ENCODE results near the gene HCRTR1. TPM values are rescaled to one million over a fixed set of nuclear protein-coding genes. Genes with fewer than 3 reads are reported as not detected.

HCRTR1 gene
- total and polyA plus RNA-seq, 10 of the 15 experiments (the other 5 are each of a cell fraction or from before 2014, with no cell fraction given): not detected

DNA sequence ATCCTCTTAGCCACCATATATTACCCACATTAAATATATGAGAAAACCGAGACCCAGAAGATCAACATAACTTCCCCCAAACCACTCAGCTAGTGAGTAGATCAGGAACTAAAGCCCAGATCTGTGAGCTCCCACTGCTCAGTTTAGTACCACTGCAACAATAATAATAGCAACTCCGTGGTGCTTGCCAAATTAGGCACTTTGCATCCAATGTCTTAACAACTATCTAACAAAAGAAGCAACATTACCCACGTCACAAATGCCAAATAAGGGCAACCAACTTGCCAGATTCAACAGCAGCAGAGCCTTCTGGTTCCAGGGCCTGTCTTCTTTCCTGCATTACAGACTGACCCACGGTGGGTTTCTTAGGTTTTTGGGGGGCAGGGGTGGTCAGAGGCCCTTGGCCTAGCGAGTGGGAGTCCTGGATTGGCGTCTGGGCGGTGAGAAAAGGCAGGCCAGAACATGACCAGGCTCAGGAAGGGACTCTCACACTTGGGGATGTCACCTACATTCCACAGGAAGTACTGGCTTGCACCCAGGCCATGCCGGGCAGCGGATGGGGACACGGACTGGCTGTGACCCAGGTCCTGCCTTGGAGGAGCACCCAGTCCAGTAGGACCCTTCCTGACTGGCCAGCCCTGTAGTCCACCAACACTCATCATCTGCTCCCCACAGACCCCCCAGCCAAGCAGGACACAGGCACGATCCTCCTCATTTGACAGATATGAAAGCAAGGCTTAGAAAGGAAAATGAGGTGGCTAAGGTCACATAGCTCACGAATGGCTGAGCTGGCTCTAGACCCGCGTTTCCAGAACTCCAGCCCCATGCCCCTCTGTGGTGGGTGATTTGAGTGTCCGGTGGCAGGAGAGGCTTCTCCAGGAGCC is 4.6 kb downstream of the HCRTR1 start:
- ChIA-PET RAD21 (ENCODE audit: unreplicated experiment) (no interaction called here), POLR2A (no interaction called here), SMC1A (ENCODE audit: uncharacterized antibody, unreplicated experiment) (interaction anchor here (1.9 kb wide), 1 partner anchor 25 kb away, joined by 4 read pairs; no protein-coding TSS in a partner anchor), CTCF (interaction anchor here (0.6 to 1.3 kb wide), 3 partner anchors 29 to 200 kb away, joined by 3 to 4 read pairs (median 3); no protein-coding TSS in a partner anchor)
- FAIRE-seq (no peak), ATAC-seq (no peak), DNase-seq (ENCODE audit: low read depth, low spot score) (no peak)
- Histone ChIP-seq H4K20me1 (ENCODE audit: control insufficient read depth, insufficient read depth) (no peaks in the 10 kb centered on the region), H3K9ac (ENCODE audit: control insufficient read depth, insufficient read depth, low read length) (no peak overlapping the region), H3K4me2 (ENCODE audit: control insufficient read depth, insufficient read depth) (no peak overlapping the region), H3K27me3 (replicated peaks in 1 of 2; ENCODE audit: control insufficient read depth in 2 of 2, insufficient read depth in 2 of 2, low read length in 1 of 2) (no peaks in the 10 kb centered on the region; a peak in 1 of 4 replicates), H3K27ac (ENCODE audit: control insufficient read depth, insufficient read depth) (no peak overlapping the region), H3K4me3 (no peak overlapping the region), H3K9me3 (replicated peaks; ENCODE audit: control insufficient read depth, insufficient read depth, low read length) (no peaks in the 10 kb centered on the region), H3K79me2 (ENCODE audit: control insufficient read depth, insufficient read depth, low read length) (no peaks in the 10 kb centered on the region), H3K36me3 (ENCODE audit: control insufficient read depth in 2 of 2, insufficient read depth in 2 of 2, low read length in 1 of 2) (peaks cover 3% of the 10 kb centered on the region in 2 experiments; a peak in 3 of 4 replicates), H2AFZ (ENCODE audit: control insufficient read depth, low read depth, low read length) (no peak overlapping the region), H3K4me1 (ENCODE audit: control insufficient read depth, insufficient read depth, low read length) (no peaks in the 10 kb centered on the region; the same call in none of the 2 replicates)
- BruUV-seq (replicated peaks): no TSS peak
- intact Hi-C loops (cut with micrococcal nuclease; ENCODE audit: unreplicated experiment): no loop called here
- 0 out of 4 replicates have a peak, but pooled peaks have one; percentile 9 to 45 for TF ChIP-seq SRF (IDR thresholded peaks at IDR 0.05; ENCODE audit: low read depth in 2 of 2, low read length in 2 of 2)
- no peak for TF ChIP-seq MTA2 (IDR thresholded peaks at IDR 0.05; ENCODE audit: low read depth)
- WGBS (ENCODE audit: insufficient coverage, insufficient replicate concordance, low lambda C conversion rate, missing lambda C conversion rate): 54% methylated on average over 15 of the region's 15 CpGs
- in situ Hi-C loops (cut with MboI): no loop called here

DNA sequence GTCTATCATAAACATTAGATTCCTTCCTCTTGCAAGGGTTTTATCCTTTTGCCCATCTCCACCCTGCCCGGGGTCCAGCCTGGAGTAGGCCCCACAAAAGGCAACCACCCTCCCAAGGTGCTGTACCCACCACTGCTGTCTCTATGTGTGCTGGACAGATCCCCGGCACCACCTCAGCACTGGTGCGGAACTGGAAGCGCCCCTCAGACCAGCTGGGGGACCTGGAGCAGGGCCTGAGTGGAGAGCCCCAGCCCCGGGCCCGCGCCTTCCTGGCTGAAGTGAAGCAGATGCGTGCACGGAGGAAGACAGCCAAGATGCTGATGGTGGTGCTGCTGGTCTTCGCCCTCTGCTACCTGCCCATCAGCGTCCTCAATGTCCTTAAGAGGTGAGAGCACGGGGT is 5.9 kb downstream of the HCRTR1 start:
- H2AFZ ChIP-seq (ENCODE audit: control insufficient read depth, low read depth, low read length): no peak overlapping the region
- no peaks in the 10 kb centered on the region for H4K20me1 ChIP-seq (ENCODE audit: control insufficient read depth, insufficient read depth)
- H3K36me3 ChIP-seq (ENCODE audit: control insufficient read depth in 2 of 2, insufficient read depth in 2 of 2, low read length in 1 of 2): peaks cover 12% of the 10 kb centered on the region in 2 experiments; a peak in 3 of 4 replicates
- in situ Hi-C loops (cut with MboI) (no loop called here), intact Hi-C loops (cut with micrococcal nuclease; ENCODE audit: unreplicated experiment) (no loop called here)
- H3K79me2 ChIP-seq (ENCODE audit: control insufficient read depth, insufficient read depth, low read length): no peaks in the 10 kb centered on the region
- H3K27ac ChIP-seq (ENCODE audit: control insufficient read depth, insufficient read depth): no peak overlapping the region
- H3K4me1 ChIP-seq (ENCODE audit: control insufficient read depth, insufficient read depth, low read length): no peaks in the 10 kb centered on the region; the same call in none of the 2 replicates
- ChIA-PET CTCF (interaction anchor here (0.8 to 1.0 kb wide), 2 partner anchors 11 to 166 kb away, joined by 3 to 4 read pairs; no protein-coding TSS in a partner anchor), RAD21 (ENCODE audit: unreplicated experiment) (no interaction called here), SMC1A (ENCODE audit: uncharacterized antibody, unreplicated experiment) (interaction anchor here (1.0 kb wide), 1 partner anchor 14 kb away, joined by 3 read pairs; no protein-coding TSS in a partner anchor), POLR2A (no interaction called here)
- TF ChIP-seq CHD4 (IDR thresholded peaks at IDR 0.05) (no peak), NR2F1 (conservative IDR thresholded peaks at IDR 0.05) (no peak), POLR2A (IDR thresholded peaks at IDR 0.05; ENCODE audit: low read depth, low read length) (peak; percentile 37; the same call in 1 of the 2 replicates)
- DNase-seq (ENCODE audit: low read depth, low spot score): no peak
- H3K9me3 ChIP-seq (replicated peaks; ENCODE audit: control insufficient read depth, insufficient read depth, low read length): no peaks in the 10 kb centered on the region
- 96% methylated on average over 12 of the region's 12 CpGs for WGBS (ENCODE audit: insufficient coverage, insufficient replicate concordance, low lambda C conversion rate, missing lambda C conversion rate)
- no peak overlapping the region for H3K9ac ChIP-seq (ENCODE audit: control insufficient read depth, insufficient read depth, low read length)
- no peak overlapping the region for H3K4me2 ChIP-seq (ENCODE audit: control insufficient read depth, insufficient read depth)
- no peak overlapping the region for H3K4me3 ChIP-seq
- H3K27me3 ChIP-seq (replicated peaks in 1 of 2; ENCODE audit: control insufficient read depth in 2 of 2, insufficient read depth in 2 of 2, low read length in 1 of 2): no peaks in the 10 kb centered on the region
- ATAC-seq: no peak
- no peak for FAIRE-seq
- no TSS peak for BruUV-seq (replicated peaks)
